Parathyroid adenoma (tissue), 2 donors: Measurements from ENCODE around the gene LMO2.

Experiments used
- H2AFZ ChIP-seq: fragments of 300-600 bp; sonication (generic); one replicate; pipeline ENCODE4 v1.7.0; 2017; ENCODE audit warnings: antibody characterized with exemption, mild to moderate bottlenecking
- H3K27ac ChIP-seq: fragments of 300-600 bp; sonication (generic); one replicate; pipeline ENCODE4 v1.7.0; 2017
- H3K27me3 ChIP-seq: fragments of 300-600 bp; sonication (generic); one replicate; pipeline ENCODE4 v1.7.0; 2017; ENCODE audit warnings: low read length; ENCODE audit not compliant: control insufficient read depth, insufficient read depth
- H3K36me3 ChIP-seq: fragments of 300-600 bp; sonication (generic); one replicate; pipeline ENCODE4 v1.7.0; 2017; ENCODE audit warnings: low read length; ENCODE audit not compliant: control insufficient read depth, insufficient read depth
- H3K4me1 ChIP-seq: fragments of 300-600 bp; sonication (generic); one replicate; pipeline ENCODE4 v1.7.0; 2017; ENCODE audit warnings: control low read depth
- H3K4me2 ChIP-seq: fragments of 300-600 bp; sonication (generic); one replicate; pipeline ENCODE4 v1.7.0; 2017; ENCODE audit warnings: low read length
- H3K4me3 ChIP-seq: fragments of 300-600 bp; sonication (generic); one replicate; pipeline ENCODE4 v1.7.0; 2017; ENCODE audit warnings: low read depth, low read length
- H3K79me2 ChIP-seq: fragments of 300-600 bp; sonication (generic); one replicate; pipeline ENCODE4 v1.7.0; 2017; ENCODE audit warnings: control low read depth
- H3K9ac ChIP-seq: fragments of 300-600 bp; sonication (generic); one replicate; pipeline ENCODE4 v1.7.0; 2017; ENCODE audit warnings: mild to moderate bottlenecking
- H3K9me3 ChIP-seq: fragments of 300-600 bp; sonication (generic); one replicate; pipeline ENCODE4 v1.7.0; 2017; ENCODE audit warnings: low read length; ENCODE audit not compliant: control insufficient read depth
- TF ChIP-seq, protein P1 (sequence below): fragments of 300-600 bp; sonication (generic); IDR thresholded peaks from one replicate; pipeline ENCODE4 v1.7.0; 2017; ENCODE audit warnings: antibody characterized with exemption, mild to moderate bottlenecking
- donor health status: primary hyperparathyroidism.

LMO2 gene

DNA sequence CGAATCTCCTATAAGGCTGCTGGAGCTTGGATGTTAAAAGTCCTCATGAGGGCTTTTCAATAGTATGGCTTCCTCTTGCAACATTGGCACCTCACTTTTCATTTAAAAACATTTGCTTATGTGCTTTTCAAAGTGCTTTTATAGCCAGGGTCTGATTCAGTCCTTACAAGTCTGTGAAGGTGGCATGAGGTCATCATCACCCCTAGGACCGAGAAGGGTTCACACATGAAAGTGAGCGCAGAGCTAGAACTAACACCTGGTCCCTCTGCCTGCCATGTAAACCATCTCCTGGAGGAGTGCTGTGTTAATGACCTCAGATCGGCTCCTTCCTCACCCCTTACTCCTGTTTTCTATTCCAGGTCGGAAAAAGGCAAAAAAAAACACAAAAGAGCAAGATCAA lies 12.2 kb upstream of the LMO2 start:
- no peak overlapping the region for H3K27ac ChIP-seq
- H3K4me2 ChIP-seq = no peak overlapping the region
- no peaks in the 10 kb centered on the region for H3K36me3 ChIP-seq
- H2AFZ ChIP-seq = no peak overlapping the region
- H3K27me3 ChIP-seq = no peaks in the 10 kb centered on the region
- no peaks in the 10 kb centered on the region for H3K79me2 ChIP-seq
- no peak overlapping the region for H3K4me3 ChIP-seq
- no peak overlapping the region for H3K9ac ChIP-seq
- H3K4me1 ChIP-seq = no peaks in the 10 kb centered on the region
- no peaks in the 10 kb centered on the region for H3K9me3 ChIP-seq
- TF ChIP-seq, protein P1, sequence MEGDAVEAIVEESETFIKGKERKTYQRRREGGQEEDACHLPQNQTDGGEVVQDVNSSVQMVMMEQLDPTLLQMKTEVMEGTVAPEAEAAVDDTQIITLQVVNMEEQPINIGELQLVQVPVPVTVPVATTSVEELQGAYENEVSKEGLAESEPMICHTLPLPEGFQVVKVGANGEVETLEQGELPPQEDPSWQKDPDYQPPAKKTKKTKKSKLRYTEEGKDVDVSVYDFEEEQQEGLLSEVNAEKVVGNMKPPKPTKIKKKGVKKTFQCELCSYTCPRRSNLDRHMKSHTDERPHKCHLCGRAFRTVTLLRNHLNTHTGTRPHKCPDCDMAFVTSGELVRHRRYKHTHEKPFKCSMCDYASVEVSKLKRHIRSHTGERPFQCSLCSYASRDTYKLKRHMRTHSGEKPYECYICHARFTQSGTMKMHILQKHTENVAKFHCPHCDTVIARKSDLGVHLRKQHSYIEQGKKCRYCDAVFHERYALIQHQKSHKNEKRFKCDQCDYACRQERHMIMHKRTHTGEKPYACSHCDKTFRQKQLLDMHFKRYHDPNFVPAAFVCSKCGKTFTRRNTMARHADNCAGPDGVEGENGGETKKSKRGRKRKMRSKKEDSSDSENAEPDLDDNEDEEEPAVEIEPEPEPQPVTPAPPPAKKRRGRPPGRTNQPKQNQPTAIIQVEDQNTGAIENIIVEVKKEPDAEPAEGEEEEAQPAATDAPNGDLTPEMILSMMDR = no peak

DNA sequence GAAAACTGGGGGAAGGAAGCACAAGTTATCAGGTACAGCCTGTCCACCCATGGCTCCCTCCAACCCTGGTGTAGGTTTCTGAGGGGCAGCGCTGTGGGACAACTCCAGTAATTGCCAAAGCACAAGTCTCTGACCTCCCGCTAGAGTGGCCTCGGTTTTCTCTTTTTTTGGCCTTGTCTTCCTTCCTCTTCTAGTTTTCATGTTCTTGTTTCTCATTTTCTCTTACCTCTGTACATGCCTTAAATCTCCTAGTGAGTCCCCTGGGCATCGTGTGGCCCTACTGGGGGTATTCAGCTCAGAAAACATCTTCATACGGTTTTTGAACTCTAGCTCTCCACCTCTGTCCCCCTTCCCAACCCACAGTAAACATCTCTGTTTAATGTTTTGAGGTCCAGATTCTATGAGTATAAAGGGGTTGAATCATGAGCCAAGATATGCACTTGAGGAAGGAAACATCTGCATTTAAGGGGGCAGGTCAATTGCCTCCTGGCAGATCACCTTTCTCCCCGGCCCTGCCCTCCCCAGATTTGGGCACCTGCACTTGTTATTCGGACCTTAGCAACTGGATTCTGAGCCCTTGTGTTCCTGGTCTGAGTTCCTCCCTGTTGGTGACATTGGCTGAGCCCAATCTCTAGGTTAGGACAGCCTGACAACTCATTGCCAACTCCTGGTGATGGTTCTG lies 8.4 kb upstream of the LMO2 start:
- Histone ChIP-seq H2AFZ (no peak overlapping the region), H3K4me1 (no peaks in the 10 kb centered on the region), H3K4me3 (no peak overlapping the region), H3K36me3 (no peaks in the 10 kb centered on the region), H3K9ac (no peak overlapping the region), H3K9me3 (no peaks in the 10 kb centered on the region), H3K27ac (no peak overlapping the region), H3K27me3 (no peaks in the 10 kb centered on the region), H3K4me2 (no peak overlapping the region), H3K79me2 (no peaks in the 10 kb centered on the region)
- TF ChIP-seq, protein P1 = no peak

DNA sequence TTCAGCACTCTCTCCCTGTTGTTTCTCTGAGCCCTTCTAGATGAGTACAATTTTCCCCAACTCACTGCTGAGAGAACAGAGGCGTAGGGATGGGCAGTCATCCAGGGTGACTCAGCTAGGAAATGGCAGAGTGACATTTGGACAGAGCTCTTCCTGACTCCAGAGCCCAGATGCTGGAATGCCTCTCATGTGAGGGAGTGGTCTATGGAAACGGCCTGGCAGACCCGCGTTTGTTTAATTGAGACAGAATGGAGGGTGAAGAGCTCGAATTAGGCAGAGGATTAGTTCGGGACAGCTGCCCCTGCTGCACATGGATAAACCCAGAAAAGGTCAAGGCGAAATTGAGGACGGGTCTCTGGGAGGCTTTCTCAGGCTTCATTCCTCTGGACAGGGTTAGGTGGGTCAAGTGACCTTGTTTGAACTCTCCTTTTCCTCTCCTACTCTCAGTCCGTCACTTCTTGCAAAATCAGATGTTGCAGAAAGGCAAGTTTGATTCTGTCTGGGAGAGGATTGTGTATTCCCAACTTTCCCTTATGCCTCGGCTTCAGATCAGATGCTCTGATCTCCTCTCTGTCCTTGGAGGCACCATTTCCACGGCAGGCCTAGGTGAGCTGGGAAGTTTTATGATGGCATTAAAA lies 7.6 kb upstream of the LMO2 start:
- no peak overlapping the region for H2AFZ ChIP-seq
- H3K4me1 ChIP-seq = no peaks in the 10 kb centered on the region
- TF ChIP-seq, protein P1 = no peak
- no peaks in the 10 kb centered on the region for H3K27me3 ChIP-seq
- H3K27ac ChIP-seq = no peak overlapping the region
- no peaks in the 10 kb centered on the region for H3K9me3 ChIP-seq
- H3K9ac ChIP-seq = no peak overlapping the region
- no peaks in the 10 kb centered on the region for H3K79me2 ChIP-seq
- no peaks in the 10 kb centered on the region for H3K36me3 ChIP-seq
- no peak overlapping the region for H3K4me2 ChIP-seq
- H3K4me3 ChIP-seq = no peak overlapping the region

DNA sequence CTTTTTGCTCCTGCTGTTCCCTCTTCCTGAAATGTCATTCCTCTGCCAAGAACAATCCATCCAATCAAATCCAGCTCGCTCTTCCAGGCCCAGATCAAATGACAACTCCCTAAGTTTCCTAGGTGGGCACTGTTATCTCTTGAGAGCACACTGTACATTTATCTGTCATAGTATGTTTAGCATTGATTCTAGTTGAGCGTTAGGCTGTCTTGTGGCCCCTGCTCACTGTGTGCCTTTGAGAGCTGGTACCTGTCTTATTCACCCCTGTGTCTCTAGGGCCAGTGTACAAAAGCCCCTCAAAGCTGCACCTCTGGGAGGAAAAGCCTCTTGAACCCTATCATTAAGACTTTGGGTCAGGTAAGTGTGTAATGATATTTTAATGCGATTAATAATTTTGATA lies 7.1 kb upstream of the LMO2 start:
- Histone ChIP-seq H3K36me3 (no peaks in the 10 kb centered on the region), H3K79me2 (no peaks in the 10 kb centered on the region), H3K4me2 (no peak overlapping the region), H3K27ac (no peak overlapping the region), H2AFZ (no peak overlapping the region), H3K4me1 (no peaks in the 10 kb centered on the region), H3K9ac (no peak overlapping the region), H3K4me3 (no peak overlapping the region), H3K27me3 (no peaks in the 10 kb centered on the region), H3K9me3 (no peaks in the 10 kb centered on the region)
- TF ChIP-seq, protein P1 = no peak
